HG03039 (cell line): ENCODE measurements around the gene OBP2B.
"Not testable (repeated sequence)": the region's sequence is repeated elsewhere in the genome, so short reads cannot be mapped to it uniquely, and the experiment has no call there.

Source experiments
- ATAC-seq: cut with Tn5 transposase; IDR thresholded peaks from one replicate; pipeline ENCODE4 v1.9.1; 2021; ENCODE audit warnings: mild to moderate bottlenecking, moderate library complexity; ENCODE audit not compliant: unreplicated experiment

The OBP2B gene

DNA sequence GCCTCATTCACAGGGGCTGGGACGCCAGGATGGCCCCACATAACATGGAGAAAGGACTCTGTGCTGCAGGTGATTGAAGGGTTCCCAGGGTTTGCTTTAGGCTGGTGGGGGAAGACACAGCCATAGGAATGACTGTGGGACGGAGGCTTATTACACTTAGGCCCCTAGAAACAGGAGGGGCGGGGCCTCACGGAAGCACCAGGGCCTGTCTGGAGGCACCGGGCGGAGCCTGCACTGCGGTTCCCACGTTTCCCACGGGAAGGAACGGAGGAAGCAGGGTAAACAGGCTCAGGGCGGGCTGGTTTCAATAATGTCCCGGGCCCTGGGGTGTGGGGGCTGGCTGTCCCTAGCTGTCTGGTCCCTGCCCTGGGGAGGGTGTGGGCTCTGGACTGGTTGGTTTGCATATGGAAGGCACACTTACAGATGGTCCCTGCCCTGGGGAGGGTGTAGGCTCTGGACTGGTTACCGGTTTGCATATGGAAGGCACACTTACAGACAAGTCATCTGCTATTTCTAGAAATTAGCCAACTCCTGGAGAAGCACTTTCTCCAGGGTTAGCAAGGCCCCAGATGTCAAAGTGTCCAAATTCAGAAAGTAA is 14.2 kb upstream of the OBP2B start:
- not testable (repeated sequence) for ATAC-seq

DNA sequence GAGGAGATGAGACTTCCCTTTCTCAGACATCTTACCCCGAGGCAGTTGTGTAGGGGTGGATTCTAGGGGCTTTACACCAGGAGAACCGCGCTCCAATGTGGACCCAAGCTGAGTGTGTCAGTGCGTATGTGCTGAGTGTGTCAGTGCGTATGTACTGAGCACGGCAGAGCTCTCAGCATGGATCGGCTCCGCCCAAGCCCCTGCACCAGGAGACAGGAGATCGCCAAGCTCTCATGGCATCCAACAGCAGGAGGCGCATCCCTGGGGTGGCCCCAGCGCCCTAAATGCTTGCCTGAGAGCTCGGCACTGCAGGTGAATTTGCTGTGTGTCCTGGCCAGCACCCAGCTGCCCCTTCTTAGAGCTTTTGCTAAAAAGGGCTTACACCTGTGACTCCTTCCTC is 12.9 kb upstream of the OBP2B start:
- not testable (repeated sequence) for ATAC-seq

DNA sequence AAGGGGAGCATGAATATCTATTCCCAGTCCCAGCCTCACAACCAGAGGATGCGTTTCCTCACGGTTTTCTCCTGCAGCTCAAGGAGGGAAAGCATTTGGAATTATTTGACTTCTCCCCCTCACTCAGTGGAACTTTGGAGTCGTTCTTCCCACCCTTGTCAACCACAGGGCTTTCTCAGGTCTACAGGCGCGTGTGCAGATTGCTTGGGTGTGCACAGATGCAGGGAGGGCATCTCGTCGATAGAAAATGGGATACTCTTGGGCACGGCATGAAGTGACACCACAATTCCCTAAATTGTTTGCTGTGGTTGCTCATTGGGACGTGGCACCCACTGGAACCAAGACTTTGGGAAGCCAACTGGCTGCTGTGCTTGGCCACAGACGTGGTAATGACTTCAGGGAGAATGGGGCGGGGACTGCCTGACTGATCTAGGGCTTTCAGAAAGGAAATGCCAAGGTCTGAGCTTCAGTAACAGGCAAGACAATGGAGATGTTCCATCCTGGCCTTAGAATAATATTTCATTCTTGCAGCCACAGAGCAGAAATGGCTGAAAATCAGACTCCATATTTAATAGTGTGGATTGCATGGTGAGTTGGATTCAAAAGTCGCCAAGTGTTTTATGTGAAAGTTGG is 12.2 kb upstream of the OBP2B start:
- ATAC-seq: no peak

DNA sequence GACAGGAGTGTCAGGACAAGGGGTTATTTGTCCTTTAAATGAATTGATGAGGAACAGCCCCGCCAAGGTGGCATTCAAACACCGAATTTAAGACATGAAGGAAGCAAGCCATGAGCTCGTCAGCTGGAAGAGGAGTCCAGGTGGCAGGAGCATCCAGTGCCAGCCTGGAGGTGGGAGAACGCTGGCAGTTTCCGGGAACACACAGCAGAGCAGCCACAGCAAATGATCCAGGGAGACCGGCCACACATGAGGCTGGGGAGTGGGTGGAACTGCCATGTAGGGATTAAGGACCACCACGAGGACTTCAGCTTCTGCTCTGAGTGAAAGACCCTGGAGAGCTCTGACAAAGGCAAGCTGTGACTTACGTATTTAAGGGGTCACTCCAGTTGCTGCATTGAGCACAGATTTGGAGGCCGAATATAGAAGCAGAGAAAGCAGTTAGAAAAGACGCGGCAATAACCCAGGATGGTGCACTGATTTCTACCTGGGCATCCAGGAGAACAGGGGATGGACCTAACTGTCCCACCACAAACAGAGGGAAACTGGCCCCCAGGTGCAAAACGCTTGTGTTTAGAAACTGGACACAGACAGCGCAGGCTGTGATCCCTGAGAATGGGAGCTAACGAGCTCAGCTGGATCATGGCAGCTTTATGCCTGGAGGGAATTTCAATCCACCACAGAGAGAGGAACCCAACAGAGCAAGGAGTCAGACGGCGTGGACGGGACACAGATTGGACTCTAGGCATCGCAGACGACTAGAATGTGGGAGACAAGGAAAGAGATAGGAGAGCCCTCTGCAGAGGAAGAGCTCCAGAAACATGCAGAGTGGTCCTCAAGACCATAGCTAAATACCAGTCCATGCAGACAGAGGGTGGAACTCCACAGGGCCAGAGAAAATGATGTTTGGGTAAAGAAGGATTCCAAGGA is 9.3 kb upstream of the OBP2B start:
- ATAC-seq: not testable (repeated sequence)

DNA sequence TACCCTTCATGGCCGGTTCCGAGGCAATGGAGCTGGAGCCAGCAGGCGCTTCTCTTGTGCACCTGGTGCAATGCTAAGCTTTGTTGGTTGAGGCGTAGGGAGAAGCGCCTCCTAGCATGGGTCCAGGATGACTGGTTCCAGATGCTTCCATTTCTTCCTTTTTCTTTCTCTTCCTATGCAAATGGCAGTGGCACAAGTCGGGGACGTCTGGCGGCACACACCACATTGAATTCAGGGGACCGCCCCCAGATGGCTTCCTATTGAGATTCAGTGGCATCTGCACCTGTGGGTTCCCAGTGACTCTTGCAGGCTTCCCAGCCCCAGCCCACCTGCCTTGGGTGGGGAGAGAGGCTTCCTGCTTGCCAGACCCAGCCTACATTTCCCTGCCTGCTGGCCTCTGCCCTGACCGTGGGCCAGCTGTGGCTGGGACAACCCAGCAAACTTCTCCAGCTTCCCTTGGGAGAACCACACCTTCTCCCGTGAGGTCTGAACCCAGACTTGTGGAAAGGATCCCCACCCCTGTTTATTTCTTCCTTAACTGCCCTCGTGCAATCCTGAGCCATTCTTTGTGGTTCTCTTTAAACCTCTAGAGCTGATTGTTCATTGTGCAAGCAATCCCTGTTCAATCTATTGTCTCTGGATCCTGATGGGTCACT is 8.4 kb upstream of the OBP2B start:
- ATAC-seq: not testable (repeated sequence)

DNA sequence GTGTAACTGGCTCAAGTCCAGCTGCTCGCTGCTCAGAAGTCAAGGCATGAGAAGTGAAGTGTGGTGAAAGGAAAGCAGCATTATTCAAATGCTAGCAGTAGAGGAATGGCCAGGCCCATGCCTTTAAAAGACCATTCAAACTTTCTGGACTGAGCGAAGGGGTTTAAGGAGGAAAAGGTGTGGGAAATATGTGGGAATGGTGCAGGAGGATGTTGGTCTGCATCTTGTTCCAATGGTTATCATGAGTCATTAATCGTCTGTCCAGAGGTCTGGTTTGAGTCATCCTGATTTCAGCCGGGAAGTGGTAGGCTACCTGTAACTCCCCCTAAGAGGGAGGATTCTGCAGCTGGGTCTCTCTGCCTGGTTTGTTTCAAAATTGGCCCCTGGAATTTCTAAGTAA is 5.2 kb upstream of the OBP2B start:
- not testable (repeated sequence) for ATAC-seq

DNA sequence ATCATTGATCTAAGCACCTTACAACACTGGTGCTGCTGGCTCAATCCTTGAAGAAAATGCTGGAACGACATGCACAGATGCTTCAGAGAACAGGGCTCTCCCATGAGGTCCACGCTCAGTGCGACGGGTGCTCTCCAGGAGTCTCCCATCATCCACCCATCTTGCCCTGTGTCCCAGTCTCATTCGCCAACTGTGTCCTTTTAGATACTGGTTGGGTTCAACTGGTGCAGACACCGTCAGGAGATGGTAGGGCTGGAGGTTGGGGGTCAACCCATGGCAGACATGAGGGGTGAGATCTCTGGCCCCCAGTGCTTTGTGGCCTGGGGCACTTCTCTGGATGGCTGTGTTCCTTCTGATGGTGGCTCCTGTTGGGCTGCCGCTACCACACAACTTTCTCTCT is 1.6 kb upstream of the OBP2B start:
- no peak for ATAC-seq

DNA sequence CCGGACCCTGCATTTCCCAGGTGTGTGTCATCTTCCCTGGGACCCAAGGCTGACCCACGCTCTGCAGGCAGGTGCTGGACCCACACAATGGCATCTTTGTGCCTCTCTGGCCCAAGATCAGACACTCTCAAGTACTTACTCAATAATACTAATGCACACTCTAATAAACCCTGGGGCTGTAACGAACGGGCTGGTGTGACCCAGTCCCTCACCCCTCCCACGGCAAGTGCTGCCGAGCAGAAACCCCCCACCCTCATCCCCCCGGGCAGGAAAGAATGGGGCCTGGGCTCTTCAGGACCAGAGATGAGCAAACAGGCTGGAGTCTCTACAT is 1.1 kb upstream of the OBP2B start:
- ATAC-seq: no peak

DNA sequence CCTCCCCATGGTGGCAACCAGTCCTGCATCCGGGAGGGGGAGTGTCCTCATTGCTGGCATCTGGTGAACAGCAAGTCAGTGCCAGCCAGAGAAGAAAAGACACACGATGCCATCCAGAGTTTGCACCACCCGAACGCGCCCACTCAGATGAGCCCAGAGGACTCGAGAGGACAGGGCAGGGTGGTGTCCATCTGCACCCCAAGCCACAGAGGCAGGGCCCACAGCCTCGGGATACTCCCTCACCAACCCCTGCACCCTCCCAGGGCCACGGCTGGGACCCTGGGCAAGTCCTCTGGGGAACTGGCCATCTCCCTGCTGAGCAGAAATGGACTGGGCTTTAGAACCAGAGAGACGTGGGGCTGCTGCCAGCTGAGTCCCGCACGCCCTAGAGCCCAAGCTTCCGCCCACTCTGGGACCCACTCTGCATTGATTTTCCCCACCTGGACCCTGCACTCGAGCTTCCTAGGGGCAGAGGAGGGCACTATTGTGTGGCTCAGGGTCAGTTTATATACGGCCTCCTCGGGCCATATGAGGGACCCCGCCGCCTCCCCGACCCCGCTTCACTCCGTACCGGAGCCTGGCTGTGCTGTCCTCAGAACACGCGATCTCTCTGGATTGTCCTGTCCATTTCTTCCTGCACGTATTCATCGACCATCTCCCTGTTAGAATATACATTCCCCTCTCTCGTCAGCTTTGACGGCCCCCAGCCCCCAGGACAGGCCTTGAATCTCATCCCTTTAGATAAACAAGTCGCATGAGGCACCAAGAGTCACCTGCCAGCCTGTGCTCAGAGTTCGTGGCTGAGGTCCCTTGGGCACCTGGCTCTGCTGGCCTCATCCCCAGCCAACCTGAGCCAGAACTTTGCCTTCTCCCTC is 514 bp upstream of the OBP2B start:
- not testable (repeated sequence) for ATAC-seq

DNA sequence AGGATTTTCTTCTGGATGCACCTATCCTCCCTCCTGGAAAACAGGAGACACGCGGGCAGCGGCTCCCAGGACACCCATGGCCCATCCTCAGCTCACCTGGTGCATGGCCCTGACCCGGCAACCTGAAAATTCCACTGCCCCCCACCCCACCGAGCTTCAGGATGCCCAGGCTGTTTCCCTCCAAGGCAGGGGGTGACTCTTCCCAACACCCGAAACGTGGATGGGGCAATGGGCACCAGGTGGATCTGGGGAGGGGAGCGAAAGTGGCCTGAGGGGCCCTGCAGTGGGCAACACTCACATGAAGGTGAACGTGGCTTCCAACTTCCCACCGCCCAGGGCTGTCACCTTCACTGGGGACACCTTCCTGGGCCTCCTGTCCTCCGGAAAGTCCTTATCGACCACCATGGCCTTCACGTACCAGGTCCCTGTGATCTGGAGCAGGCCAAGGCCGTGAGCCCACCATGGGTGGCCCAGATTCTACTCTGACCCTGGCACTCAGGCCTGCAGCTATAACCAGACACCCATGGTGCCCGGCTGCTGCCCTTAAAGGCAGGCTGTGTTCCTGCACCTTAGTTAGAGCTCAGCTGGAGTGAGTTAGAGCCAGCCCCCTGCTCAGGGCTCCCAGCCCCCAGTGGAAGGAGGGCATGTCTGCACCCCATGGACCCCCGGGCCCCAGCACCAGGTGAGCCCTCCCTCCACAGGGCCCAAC is 725 bp downstream of the OBP2B start:
- ATAC-seq: not testable (repeated sequence)

DNA sequence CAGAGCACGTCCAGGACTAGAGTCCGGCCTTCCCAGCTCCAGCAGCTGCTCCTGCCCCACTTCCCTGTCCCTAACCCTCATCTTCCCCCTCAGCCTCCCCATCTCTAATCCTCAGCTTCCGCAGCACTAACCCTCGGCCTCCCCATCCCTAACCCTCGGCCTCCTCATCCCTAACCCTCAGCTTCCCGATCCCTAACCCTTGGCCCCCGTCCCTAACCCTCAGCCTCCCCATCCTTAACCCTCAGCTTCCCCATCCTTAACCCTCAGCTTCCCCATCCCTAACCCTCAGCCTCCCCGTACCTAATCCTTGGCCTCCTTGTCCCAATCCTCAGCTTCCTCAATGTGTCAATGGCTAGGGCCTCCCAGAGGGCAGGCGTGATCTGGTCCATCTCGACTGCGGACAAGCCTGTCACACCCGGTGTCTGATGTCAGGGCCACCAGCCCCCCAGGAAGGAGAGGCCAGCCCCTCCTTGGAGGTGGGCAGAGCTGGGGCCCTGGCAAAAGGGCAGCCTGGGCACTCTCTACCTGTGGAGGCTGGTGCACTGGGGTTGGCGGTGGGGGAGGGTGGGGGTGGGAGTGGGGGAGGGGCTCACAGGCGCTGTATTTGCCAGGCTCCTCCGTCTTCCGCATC is 1.4 kb downstream of the OBP2B start:
- ATAC-seq: no peak

DNA sequence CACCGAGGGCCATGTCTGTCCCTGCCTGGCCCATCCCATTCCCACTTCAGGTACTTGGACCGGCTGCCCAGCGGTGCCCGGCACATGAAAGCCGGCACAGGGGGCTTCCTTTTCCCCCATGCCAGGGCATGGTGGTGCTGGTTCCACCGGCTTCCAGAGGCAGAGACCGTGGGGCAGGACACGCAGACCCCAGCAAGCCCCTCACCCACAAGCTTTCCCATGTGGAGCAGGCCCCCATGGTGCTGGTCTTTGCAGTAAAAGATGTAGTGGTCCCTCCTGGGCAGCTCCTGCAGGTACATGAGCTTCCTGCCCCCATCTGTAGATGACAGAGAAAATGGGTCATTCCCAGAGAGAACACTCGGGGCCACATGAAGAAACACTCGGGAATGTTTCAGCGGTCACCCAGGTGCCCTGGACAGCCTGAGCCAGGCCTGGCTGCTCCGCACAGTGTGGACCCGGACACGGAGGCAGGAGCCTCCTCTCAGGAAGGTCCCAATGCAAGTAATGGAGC is 2.0 kb downstream of the OBP2B start:
- no peak for ATAC-seq

DNA sequence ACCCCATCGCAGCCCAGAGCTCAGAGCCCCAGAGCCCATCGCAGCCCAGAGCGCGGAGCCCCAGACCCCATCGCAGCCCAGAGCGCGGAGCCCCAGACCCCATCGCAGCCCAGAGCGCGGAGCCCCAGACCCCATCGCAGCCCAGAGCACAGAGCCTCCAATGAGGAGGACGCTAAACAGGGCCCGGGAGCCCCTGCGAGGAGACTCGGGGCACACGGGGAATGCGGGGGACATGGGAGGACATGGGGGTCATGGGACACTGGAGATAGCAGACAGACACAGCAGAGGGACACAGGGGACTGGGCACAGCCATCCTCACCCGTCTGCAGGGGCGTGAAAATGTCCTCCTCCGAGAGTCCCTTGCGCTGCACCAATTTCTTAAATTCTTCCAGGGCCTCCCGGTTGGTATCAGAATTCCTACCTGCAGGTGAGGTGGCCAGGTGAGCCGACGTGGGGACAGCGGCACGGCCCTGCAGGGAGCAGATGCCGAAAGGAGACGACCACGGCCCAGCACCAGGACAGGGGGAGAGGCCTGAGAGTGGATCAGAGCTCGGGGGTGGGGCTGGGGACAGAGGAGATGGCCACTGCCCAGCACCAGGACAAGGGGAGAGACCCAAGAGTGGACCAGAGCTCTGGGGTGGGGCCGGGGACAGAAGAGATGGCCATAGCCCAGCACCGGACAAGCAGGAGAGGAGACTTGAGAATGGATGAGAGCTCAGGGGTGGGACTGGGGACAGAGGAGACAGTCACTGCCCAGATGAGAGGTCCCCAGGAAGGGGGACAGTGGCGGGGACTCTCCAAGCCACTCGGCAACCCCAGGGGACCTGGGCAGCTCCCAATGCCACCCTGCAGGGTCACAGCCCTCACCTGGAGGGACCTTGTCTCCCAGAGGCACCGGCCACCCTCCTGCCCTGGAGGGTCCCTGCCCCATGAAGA is 2.8 kb downstream of the OBP2B start:
- no peak for ATAC-seq

DNA sequence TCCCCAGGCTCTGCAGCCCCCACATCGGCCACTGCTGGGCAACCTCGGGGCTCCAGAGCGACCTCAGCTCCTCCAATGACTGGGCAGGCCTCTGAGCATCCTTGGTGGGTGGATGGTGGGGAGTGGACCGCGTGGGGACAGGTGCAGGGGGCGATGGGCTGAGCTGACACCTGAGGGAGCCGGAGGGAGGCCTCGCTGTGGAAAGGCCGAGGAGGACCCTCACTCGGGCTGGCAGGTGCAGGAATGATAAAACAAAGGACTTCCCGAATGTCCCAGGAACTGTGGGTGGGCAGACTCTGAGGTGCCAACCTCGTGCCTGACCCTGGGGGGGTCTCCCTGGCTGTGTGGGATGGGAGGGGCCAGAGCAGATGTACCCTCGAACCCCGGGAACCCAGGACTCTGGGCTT is 3.6 kb downstream of the OBP2B start:
- ATAC-seq: not testable (repeated sequence)

DNA sequence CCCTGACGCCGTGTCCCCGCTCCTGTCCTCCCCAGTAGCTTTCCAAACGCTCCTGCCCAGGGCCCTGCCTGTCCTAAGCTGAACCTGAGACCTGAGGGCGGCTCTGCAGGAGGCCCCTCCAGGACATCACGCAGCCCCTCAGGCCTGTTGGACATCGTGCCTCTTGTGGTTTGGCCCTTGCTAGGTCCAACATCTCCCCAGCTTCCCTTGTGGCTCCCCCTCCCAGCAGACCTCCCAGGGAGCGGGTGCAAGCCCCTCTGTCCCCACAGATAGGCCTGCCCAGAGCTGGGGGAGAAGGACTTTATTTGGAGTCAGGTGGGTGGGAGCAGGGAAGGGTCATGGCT is 4.1 kb downstream of the OBP2B start:
- no peak for ATAC-seq

DNA sequence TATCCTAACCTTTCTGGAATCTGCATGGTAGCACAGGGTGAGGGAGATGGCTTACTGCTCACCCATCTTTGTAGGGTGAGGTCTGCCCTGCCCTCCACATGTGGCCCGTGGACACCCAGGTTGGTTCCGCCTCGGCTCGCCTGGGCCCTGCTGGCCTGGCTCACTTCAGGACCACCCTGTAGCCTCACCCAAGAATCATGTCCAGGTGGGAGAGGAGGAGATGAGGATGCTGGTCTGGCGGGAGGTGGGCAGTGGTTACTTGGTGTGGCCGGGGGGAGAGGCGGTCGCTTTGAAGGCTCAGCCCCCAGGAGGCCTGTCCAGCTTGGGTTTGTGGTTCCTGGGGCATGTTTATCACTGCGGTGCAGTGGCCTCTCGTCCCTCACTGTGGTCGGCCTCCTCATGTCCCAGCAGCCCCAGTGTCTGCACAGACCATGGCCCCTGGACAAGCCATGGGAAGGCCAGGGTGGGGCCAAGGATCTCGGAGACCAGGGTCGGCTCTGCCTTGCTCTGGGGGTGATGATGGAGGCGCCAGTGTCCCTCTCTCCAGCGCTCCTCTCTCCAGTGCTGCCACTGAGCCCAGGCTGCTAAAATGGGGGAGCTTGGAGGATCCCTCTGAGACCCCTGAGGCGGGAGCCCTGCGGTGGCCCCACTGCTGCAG is 4.6 kb downstream of the OBP2B start:
- ATAC-seq: no peak

DNA sequence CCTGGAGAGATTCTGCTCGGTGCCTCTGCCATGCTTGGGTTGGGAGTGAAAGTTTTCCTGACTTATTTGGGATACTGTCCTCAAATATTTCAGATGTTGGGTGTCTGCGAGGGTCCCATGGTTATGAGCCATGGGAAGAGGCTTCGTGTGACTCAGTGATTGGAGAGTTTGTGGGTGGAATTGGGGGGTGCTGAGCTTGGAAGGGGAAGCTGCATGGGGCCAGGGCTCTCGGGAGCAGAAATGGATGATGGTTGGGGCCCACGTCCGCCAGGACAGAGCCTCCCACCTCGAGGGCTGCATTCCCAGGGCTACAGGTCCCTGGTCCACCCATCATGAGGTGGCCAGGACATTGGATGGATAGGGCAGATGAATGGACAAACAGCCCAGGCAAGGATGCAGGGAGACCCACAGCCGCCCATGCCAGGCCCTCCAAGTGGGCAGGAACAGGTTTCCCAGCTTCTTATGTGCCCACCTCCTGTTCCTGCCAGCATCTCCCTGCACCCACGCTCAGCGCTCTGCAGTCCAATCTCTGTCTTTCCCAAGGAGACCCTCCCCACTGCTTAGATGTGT is 5.5 kb downstream of the OBP2B start:
- no peak for ATAC-seq
